Measurements from ENCODE around the gene APAF1. TPM values are rescaled to one million over a fixed set of nuclear protein-coding genes. Genes with fewer than 3 reads are reported as not detected.

APAF1 gene
- total and polyA plus RNA-seq, 2 donors (not counting 3 experiments of a cell fraction or from before 2014, with no cell fraction given): 7.2 to 35.2 TPM

GRCh38 chr12:98678946-98679610, 34.0 kb downstream of the APAF1 start:
- H3K4me3 ChIP-seq (replicated peaks in 1 of 3; ENCODE audit: insufficient read depth in 1 of 3, low read depth in 1 of 3, low read length in 3 of 3): no peak overlapping the region
- dilution Hi-C loops (cut with MboI; ENCODE audit: extremely low pct_ligation_motif_present, low sequenced_read_pairs): no loop called here
- no peak overlapping the region for H3K27ac ChIP-seq (ENCODE audit: insufficient read depth, low read depth, low read length)
- no peak for FAIRE-seq
- H3K9me1 ChIP-seq (replicated peaks; ENCODE audit: control insufficient read depth, extremely low read depth, insufficient read depth, low read length): peaks cover 2% of the 10 kb centered on the region
- no peaks in the 10 kb centered on the region for H3K4me1 ChIP-seq (ENCODE audit: control insufficient read depth, extremely low read depth, insufficient read depth, low read length)
- TF ChIP-seq POLR2AphosphoS5 (IDR thresholded peaks at IDR 0.05; ENCODE audit: insufficient read depth, low read depth, low read length) (no peak), EZH2 (IDR thresholded peaks at IDR 0.05; ENCODE audit: borderline replicate concordance, low read depth, low read length, severe bottlenecking) (no peak)
- no peaks in the 10 kb centered on the region for H3K9me3 ChIP-seq (replicated peaks; ENCODE audit: control insufficient read depth, insufficient read depth, low read length)
- H3K4me2 ChIP-seq (ENCODE audit: insufficient read depth, low read length): no peak overlapping the region
- H3K27me3 ChIP-seq (ENCODE audit: control insufficient read depth in 2 of 2, insufficient read depth in 2 of 2, low read length in 2 of 2): no peaks in the 10 kb centered on the region
- ChIA-PET POLR2A (no interaction called here), CTCF (interaction anchor here (0.9 kb wide), 1 partner anchor 86 kb away, joined by 3 read pairs; the partner anchor contains the start of gene SLC25A3)
- H4K20me1 ChIP-seq (replicated peaks; ENCODE audit: control insufficient read depth, extremely low read depth, insufficient read depth, low read length): peaks cover 2% of the 10 kb centered on the region
- no peak overlapping the region for H3K9ac ChIP-seq (replicated peaks; ENCODE audit: extremely low read depth, insufficient read depth, low read length)
- DNase-seq (ENCODE audit: low read depth, low spot score): no peak
- H3K79me2 ChIP-seq (ENCODE audit: control insufficient read depth, insufficient read depth, low read length): no peaks in the 10 kb centered on the region
- intact Hi-C loops (cut with micrococcal nuclease): no loop called here
- BruUV-seq (replicated peaks): no TSS peak
- H3K36me3 ChIP-seq (ENCODE audit: control insufficient read depth in 2 of 2, extremely low read depth in 1 of 2, insufficient read depth in 2 of 2, low read length in 2 of 2): peaks cover 17 to 19% of the 10 kb centered on the region in 2 experiments
- no peak overlapping the region for H2AFZ ChIP-seq (ENCODE audit: low read depth, low read length)

DNA sequence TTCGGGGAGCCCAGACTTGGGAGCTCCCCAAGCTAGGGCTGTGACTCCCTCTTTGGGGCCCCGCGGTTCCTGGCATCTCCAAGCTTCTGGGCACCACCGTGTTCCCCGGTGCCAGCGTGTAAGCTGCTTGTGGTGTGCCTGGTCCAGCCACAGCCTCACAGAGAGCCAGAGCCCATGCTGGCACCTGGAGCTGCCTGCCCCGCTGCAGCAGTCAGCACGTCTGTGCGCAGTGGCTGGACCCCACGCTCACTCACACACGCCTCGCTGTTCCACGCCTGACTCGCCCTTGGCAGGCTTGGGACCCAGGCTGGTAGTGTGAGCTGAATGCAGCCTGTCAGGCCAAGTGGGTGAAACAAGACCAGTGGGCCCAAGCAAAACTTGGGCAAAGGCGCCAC, 34.5 kb downstream of the APAF1 start:
- no peak for TF ChIP-seq EZH2 (IDR thresholded peaks at IDR 0.05; ENCODE audit: borderline replicate concordance, low read depth, low read length, severe bottlenecking)
- TF ChIP-seq, protein P1, sequence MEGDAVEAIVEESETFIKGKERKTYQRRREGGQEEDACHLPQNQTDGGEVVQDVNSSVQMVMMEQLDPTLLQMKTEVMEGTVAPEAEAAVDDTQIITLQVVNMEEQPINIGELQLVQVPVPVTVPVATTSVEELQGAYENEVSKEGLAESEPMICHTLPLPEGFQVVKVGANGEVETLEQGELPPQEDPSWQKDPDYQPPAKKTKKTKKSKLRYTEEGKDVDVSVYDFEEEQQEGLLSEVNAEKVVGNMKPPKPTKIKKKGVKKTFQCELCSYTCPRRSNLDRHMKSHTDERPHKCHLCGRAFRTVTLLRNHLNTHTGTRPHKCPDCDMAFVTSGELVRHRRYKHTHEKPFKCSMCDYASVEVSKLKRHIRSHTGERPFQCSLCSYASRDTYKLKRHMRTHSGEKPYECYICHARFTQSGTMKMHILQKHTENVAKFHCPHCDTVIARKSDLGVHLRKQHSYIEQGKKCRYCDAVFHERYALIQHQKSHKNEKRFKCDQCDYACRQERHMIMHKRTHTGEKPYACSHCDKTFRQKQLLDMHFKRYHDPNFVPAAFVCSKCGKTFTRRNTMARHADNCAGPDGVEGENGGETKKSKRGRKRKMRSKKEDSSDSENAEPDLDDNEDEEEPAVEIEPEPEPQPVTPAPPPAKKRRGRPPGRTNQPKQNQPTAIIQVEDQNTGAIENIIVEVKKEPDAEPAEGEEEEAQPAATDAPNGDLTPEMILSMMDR (IDR thresholded peaks at IDR 0.05; ENCODE audit: extremely low read depth in 1 of 2, insufficient read depth in 1 of 2, low read depth in 1 of 2, low read length in 2 of 2): no peak
- TF ChIP-seq GATA2 (IDR thresholded peaks at IDR 0.05; ENCODE audit: insufficient read depth, insufficient read length, low read depth, low read length): no peak
- TF ChIP-seq JUN (IDR thresholded peaks at IDR 0.05; ENCODE audit: borderline replicate concordance, insufficient read depth, insufficient read length, low read depth): no peak
- TF ChIP-seq MYC (IDR thresholded peaks at IDR 0.05; ENCODE audit: low read depth, low read length): no peak
- no peak for TF ChIP-seq POLR2A (IDR thresholded peaks at IDR 0.05; ENCODE audit: low read depth, low read length)
- no peak for TF ChIP-seq MAX (IDR thresholded peaks at IDR 0.05; ENCODE audit: insufficient read depth, insufficient read length)
- no peak for TF ChIP-seq POLR2AphosphoS5 (IDR thresholded peaks at IDR 0.05; ENCODE audit: insufficient read depth, low read depth, low read length)
- no peak for TF ChIP-seq FOS (IDR thresholded peaks at IDR 0.05; ENCODE audit: borderline replicate concordance, insufficient read depth, low read length)
- Histone ChIP-seq H2AFZ (ENCODE audit: low read depth, low read length) (no peak overlapping the region), H3K9me1 (replicated peaks; ENCODE audit: control insufficient read depth, extremely low read depth, insufficient read depth, low read length) (peaks cover 2% of the 10 kb centered on the region), H3K27ac (ENCODE audit: insufficient read depth, low read depth, low read length) (no peak overlapping the region), H3K36me3 (ENCODE audit: control insufficient read depth in 2 of 2, extremely low read depth in 1 of 2, insufficient read depth in 2 of 2, low read length in 2 of 2) (peaks cover 17 to 19% of the 10 kb centered on the region in 2 experiments), H3K79me2 (ENCODE audit: control insufficient read depth, insufficient read depth, low read length) (no peaks in the 10 kb centered on the region), H3K9ac (replicated peaks; ENCODE audit: extremely low read depth, insufficient read depth, low read length) (no peak overlapping the region), H3K9me3 (replicated peaks; ENCODE audit: control insufficient read depth, insufficient read depth, low read length) (no peaks in the 10 kb centered on the region), H4K20me1 (replicated peaks; ENCODE audit: control insufficient read depth, extremely low read depth, insufficient read depth, low read length) (peaks cover 2% of the 10 kb centered on the region), H3K4me3 (replicated peaks in 1 of 3; ENCODE audit: insufficient read depth in 1 of 3, low read depth in 1 of 3, low read length in 3 of 3) (no peak overlapping the region), H3K4me1 (ENCODE audit: control insufficient read depth, extremely low read depth, insufficient read depth, low read length) (no peaks in the 10 kb centered on the region), H3K4me2 (ENCODE audit: insufficient read depth, low read length) (no peak overlapping the region), H3K27me3 (ENCODE audit: control insufficient read depth in 2 of 2, insufficient read depth in 2 of 2, low read length in 2 of 2) (no peaks in the 10 kb centered on the region)
- dilution Hi-C loops (cut with MboI; ENCODE audit: extremely low pct_ligation_motif_present, low sequenced_read_pairs): no loop called here
- POLR2A ChIA-PET: no interaction called here
- BruUV-seq (replicated peaks): no TSS peak
- intact Hi-C loops (cut with micrococcal nuclease): no loop called here
- no peak for FAIRE-seq
- CTCF ChIA-PET: interaction anchor here (0.9 kb wide), 1 partner anchor 86 kb away, joined by 3 read pairs; the partner anchor contains the start of gene SLC25A3
- DNase-seq (ENCODE audit: low read depth, low spot score): no peak
